Activated naive CD4-positive, alpha-beta T cell treated with Interleukin-2 at 50 U/mL for 16 hours (primary cell): ENCODE data around the gene ULK4.
"Not testable (repeated sequence)": the region's sequence is repeated elsewhere in the genome, so short reads cannot be mapped to it uniquely, and the experiment has no call there.

Experiments used
- DNase-seq: peaks from one replicate; pipeline ENCODE4 v3.0.0-alpha.2; 2020

ULK4 gene

DNA sequence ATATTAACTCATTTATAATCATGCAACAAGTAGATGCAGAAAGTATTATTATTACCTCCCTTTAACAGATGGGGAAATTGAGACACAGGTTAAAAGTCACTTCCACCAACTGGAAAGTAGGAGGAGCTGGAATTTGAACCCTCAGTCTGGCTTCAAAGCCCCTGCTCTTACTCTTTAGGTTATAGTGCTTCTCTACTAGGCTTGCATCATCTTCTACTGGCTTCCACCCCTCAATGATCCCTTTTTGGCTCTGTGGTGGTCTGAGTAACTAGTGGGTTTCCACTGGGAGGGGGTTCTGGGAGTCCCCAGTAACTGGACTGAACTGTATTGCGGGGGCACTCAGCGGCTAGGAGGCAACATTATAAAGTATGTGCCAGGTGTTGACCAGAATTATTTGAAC, 671.6 kb downstream of the ULK4 start:
- no peak for DNase-seq

DNA sequence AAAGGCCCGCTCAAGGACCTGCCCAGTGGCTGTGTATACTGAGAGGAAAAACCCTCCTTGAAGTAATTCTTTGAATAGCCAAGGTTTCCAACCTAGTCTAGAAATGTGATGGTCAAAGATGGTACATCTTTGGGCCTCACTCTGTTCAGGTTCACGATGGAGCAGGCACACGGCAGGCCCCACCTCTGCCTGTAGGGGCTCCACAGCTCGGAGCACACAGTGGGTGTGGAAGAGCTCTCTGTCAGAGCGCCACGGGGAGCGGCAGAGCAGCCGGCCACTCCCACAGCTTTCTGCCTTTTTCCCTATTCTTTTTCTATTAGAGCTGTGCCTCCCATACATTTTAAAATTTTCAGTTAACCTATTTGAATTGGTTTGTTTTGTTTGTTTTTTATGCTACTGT, 673.1 kb downstream of the ULK4 start:
- DNase-seq = no peak

DNA sequence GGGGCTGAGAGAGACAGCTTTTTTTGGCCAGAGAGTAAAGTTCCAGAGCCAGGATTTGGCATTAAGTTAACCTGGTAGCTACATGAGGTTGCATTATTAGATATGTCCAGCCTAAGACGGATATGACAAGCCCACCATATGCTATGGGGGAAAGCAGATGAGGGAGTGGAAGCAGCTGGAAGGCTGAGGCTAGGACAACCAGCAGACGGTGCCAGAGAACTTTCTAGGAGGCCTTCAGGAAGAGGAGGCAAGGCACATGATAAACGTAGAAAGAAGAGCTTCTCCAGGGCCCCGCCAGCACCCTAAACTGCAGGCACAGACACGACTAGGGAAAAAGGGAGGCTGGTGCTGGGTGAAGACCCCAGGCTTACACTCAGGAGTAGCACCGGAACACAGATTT, 675.6 kb downstream of the ULK4 start:
- DNase-seq = no peak

DNA sequence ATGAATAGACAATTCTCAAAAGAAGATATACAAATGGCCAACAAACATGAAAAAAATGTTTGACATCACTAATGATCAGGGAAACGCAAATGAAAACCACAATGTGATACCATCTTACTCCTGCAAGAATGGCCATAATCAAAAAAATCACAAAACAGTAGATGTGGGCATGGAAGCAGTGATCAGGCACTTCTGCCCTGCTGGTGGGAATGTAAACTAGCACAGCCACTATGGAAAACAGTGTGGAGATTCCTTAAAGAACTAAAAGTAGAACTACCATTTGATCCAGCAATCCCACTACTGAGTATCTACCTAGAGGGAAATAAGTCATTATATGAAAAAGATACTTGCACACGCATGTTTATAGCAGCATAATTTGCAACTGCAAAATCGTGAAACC, 677.0 kb downstream of the ULK4 start:
- DNase-seq = not testable (repeated sequence)

DNA sequence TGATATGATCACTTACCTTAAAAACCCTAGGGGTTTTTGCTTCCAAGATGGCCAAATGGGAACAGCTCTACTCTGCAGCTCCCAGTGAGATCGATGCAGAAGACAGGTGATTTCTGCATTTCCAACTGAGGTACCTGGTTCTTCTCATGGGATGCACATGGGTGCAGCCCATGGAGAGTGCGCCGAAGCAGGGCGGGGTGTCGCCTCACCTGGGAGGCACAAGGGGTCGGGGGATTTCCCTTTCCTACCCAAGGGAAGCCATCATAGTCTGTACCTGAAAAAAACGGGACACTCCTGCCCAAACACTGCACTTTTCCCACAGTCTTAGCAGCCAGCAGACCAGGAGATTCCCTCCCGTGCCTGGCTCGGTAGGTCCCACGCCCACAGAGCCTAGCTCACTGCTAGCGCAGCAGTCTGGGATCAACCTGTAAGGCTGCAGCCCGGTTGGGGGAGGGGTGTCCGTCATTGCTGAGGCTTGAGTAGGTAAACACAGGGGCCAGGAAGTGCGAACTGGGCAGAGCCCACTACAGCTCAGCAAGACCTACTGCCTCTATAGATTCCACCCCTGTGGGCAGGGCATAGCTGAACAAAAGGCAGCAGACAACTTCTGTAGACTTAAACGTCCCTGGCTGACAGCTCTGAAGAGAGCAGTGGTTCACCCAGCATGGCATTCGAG, 684.0 kb downstream of the ULK4 start:
- DNase-seq = no peak

DNA sequence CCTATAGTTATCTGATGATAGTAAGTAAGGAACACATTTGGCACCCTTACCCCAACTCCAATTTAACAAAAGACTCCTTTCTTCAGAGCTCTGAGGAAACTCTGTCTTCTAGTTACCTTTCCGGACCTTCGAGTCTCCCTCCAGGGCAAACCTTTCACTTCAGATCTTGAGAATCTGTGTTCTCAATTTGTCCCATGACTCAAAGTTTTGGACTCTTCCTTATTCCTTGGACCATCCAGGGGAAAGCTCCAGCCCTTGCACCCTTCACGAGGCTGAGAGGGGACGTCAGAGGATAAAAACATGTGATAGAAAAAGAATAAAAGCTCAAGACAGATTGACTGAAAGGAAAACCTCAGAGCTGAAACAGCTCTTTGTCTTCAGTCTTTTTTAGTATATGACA, 685.7 kb downstream of the ULK4 start:
- DNase-seq = no peak

DNA sequence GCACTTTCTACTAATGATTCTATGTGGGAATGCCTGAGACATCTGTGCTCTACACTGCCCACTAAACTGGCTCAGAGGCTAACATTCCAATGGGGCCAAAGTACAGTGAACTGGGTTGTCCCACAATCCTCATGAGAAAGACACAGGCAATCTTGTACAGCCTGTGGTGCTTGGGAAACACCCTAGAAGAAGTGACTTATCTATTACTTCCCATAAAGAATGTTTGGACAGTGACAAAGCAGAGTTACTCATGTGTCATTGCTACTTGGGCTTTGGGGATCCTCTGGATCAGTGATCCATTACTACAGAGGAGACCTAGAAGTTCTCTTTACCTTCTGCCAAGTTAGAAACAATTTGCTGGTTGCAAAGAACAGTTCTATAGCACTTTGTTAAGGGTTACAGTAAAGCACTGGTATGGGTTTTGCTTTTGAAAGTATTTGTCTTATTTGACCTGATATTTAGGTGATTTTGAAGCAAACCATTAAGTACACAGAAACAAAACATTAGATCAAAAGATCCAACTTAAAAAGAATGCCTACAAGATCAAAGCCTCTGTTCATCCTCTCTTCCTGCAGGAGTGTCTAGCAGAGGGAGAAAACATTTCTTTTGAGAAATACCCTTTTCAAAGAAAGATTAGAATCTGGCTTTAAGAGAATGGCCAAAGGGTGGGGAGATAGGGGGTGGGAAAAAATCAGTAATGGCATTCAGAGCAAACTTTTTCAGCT, 686.8 kb downstream of the ULK4 start:
- DNase-seq = no peak

DNA sequence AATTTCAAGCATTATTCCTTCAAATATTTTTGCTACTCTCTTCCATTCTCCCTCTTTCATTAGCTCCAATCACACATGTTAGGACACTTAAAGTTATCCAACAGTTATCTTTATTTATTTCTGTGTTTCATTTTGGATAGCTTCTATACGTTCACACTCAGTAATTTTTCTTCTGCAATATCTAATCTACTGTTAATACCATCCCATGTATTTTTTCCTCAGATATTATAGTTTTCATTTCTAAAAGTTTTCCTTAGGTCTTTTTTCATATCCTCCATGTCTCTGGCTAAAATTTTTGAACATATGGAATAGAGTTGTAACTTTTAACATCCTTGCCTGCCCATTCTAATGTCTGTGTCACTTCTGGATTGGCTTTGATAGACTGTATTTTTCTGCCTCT, 689.2 kb downstream of the ULK4 start:
- DNase-seq = no peak

DNA sequence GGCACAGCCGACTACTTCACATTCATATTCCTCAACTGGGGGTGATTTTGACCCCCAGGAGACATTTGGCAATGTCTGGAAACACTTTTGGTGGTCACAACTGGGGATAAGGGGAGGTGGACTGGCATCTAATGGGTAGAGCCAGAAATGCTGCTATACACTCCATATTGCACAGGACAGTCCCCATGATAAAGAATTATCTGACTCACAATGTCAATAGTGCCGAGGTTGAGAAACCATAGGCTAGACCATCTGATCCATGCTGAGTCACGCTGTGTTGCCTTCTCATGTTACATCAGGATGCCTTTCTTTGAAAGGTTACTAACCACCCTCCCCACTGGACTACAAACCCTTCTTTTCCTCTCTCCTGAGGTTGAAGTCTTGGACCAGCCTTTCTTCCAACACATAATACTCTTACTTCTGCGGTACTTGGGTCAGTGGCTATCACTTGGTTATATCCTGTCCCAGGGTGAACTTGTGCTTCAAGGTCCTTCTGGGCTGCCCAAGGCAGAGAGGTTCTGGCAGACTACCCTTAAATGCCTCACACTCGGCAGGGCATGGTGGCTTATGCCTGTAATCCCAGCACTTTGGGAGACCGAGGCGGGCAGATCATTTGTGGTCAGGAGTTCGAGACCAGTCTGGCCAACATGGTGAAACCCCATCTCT, 693.8 kb downstream of the ULK4 start:
- DNase-seq = no peak

DNA sequence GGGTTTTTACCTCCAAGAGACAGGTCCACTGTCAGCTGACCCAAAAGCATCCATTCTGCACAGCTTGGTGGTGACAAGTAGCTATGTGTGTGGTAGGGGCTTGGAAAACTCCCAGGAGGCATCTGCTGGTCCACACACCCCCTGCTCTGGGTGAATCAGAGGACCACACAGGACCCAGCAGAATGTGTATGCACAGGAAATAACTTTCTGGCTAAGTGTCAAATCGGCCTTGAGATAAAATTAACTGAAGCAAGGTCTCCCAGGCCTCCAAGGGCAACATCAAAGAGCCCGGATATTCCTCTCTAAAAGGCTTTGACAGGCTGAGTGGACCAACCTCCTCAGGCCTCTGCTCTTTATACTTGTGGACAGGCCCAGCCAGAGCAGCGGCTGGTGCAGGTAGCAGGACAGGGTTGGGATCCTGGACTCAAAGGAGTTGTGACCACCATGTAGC, 696.1 kb downstream of the ULK4 start:
- no peak for DNase-seq

DNA sequence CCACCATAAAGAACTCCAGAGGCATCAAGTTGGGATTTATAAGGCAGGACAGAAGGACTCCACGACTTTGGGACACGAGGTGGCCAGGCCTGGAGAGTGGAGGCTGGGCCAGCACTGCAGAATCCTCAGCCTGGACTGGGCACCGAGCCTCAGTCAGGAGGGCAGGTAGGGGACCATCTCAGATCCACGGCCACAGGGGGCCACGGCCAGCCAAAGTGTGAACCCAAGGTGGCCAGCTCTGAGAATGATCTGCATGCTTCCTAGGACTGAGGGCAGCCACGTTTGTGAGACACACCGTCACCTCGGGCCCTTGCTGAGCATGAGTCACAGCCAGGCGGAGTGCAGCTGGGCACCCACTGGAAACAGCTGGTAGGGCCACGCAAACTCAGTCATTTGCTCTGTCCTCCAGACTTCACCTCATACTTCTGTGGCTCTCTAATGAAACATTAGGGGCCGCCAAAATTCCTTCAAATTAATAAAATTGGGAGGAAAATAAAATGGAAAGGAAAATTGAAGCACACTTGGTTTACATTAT, 696.8 kb downstream of the ULK4 start:
- DNase-seq = no peak

DNA sequence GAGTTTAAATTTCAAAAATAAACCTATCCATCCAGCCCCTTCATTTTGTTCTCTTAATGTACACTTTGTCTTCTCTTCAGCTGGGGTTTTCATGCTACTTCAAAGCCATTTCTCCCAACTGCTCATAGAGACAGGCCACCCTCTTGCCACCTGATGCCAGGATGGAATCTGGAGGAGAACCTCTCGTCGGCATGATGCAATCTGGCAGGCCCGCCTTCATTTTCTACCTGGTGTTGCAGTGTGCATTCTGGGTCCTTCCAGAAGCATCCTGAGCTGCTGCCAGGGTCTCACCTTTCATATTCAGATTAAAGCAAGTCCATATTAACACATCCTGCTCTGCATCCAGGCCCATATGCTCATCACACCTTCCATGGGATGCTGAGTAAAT, 701.8 kb downstream of the ULK4 start:
- DNase-seq = no peak

DNA sequence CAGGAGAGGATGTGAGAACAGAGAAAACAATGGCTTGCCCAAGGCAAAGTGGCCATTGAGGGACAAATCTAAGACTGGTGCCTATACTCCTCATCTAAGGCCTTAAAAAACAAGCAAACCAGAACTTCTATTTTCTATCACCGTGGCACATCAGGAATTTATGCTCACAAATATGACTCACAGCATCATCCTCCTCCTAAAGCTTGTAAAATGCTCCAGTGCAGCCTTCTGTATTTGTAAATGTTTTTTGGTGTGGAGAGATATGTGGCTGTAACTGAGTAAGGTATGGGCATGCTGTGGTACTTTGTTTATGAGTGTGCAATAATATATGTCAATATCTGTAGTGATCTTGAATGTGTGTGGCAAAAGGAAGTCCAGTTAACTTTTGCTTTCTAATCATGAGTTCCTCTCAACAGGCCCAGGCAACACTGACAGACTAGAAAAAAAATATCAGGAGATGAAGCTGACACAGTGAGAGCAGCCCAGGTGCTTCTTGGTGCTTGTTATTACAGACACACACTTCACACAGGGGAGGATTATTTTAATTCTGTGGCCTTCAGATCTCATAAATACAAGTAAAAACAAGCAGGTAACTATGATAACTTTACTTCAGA, 702.3 kb downstream of the ULK4 start:
- DNase-seq = no peak

DNA sequence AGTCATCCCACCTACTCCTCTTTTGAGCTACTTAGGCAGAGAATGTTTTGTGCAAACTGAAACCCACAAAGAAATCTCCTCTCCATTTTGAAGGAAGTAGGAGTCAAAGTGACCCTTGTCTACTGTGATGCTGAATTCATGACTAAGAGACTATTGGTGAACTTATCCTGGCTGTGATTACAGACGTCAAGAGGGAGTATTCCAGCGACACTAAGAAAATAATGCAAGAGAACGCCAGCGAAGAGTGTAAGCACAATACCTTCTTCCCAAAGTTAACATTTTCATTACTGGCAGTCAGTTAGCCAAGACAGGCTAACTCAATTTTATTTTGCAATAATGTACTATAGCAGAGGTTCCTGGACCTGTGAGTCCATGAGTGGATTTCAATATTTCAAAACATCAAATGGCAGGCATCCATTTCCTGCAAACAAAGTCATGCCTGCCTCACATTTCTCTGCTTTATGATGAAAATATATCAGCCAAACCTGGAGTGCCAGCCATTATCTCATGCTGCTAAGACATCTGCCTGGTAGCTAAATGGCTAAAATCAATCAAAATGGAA, 703.6 kb downstream of the ULK4 start:
- DNase-seq = no peak

DNA sequence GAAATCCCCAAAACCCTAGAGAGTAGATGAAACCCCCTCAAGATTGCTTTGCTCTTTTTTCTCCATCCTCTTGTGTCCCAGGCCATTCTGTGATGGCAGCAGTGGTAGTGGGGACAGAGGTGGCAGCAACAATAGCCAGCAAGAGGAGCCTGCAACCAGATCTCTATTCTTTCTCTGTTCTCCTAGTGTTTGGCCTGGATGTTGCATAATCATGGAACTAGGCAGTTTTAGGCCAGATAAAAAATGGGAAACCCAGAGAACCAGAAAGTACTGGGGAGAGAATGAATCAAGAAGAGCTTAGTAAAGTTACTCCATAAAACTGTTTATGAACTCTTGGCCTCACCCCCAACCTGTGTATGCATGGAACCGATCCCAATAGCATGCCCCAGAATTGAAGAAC, 710.3 kb downstream of the ULK4 start:
- DNase-seq = no peak

DNA sequence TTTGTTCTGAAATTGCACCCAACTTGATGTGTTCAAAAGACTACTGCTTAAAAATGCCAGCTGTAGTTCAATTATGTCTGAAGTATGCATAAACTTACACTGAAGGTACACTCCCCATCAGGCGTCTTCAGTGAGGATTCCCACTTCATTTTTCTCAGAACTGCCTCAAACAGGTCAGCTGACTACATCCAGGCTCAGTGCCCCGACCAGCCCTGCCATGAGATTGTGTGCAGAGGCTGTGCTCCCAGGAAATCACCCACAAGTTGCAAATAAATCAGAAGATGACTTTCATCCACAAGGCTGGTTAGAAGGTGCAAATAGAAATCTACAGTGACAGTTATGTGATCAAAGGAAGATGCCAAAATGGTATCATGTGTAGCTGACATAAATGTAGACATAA, 711.1 kb downstream of the ULK4 start:
- DNase-seq = no peak

DNA sequence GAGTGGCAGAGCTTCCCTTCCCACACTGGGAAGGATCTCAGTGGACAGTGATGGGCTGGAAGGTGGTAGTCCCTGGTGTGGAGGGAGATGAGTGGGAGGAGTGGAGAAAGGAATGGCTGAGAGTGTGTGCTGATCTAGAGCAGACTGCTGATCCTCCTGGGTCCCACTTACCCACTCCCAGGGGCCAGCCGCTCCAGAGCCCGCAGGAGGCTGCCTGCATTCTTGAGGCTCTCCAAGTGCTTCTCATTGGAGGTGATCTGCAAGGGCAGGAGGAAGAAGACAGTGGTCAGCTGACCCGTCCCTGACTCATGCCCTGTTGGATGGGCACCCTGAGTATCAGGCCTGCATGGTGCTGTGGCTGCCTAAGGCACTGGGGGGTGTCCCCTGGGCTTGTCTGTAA, 712.6 kb downstream of the ULK4 start:
- DNase-seq = no peak

DNA sequence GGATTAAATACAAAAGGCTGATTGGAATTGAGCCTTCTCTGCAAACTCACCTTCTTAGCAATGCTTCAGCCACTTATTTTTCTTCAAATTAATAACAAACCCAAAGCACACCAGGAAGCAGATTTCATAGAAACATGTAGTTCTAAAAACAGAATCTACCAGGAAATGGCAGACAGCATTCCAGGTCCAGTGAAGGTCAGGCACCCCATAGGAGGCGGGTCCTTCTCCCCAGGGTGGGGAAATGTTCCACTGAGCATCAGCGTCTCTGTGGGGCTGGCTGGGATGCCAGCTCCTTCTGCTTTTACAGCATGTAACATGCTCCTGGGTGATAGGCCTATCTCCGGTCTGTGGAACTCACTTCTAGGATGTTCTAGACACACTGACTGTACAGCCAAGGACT, 713.4 kb downstream of the ULK4 start:
- no peak for DNase-seq

DNA sequence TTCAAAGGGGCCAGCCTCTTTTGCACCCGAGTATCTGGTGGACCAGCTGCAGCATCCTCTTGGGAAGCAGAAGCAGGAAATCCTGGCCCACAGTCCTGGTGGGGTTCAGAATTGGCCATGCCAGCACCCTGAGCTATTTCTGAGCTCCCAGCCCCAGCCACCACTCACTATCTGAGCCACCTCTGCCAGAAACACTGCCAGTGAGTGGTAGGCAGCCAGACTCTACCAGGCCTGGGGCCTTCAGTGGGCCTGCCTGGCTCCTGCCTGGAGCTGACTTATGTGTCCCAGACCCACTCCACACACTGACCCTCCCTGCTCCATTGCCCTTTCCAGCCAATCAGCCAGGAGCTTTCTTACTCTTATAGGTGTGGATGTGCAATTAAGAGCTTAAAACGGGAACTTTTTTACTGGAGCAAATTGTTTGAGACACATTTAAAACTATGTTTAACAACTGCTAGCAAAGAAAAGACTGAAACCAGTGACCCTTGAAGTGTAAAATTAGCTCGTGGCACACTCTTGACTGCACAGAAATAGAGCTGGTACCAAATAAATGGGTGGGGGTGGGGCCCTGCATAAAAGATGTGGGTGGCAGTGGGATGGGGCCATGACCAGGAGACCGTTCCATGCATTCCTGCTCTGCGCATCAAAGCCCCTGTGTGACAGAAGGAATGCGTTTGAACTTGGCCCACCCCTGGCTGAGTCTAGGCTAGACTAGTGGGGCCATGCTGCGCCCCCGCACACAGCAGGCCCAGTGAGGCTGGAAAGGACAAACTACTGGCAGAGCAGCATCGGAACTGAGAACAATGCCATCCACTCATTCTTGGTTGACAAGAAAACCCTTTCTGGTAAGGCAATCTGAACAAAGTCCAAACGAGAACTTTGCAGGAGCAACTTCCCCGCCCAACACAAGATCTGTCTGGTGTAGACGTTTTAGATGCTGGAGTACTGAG, 714.6 kb downstream of the ULK4 start:
- no peak for DNase-seq

DNA sequence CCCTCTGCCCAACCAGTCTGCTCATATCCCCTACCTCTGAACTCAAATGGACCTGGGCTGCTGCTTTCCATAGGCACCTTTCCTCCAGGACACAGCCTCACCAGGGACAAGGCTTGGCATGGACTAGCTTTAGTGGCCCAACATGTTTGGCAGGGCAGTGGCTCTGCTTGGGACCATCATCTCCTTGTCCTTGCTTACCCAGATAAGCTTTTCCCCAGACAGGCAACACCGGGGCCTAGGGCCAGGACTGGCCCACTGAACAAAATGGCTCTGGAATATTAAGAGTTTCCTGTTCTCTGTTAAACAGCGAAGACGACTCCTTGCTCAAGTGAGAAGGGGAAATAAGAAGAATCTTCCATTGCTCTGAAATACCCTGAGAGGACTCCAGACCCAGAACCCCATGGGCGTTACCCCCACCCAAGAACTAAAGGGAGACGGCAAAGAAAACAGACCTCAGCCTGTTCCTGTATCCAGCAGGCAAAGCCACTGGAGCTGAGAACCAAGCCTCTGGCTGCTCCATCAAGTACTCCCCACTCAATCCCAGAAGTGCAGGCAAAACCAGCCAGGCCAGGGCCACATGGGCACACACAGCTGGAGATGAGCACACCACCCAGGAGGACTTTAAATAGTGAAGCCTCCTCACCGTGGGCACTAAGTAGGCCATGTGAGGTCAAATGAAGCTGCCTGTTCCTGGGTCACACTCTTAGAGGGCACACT, 717.1 kb downstream of the ULK4 start:
- no peak for DNase-seq

DNA sequence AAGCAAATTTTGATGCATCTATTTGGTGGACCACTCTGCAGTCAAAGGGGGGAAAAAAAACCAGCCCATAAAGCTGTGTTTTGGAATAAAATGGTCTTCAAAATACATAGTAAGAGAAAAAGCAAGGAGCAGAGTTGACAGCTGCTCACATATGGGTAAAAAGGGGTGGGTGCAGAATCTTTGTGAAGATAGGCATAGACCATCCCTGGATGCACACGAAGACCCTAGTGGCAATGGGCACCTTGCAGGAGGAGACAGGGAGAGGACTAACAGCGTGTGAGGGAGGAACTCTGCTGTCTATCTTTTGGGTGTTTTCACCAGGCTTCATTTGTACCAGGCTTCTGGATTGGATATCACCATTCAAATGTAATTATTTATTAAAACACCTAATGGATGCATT, 718.7 kb downstream of the ULK4 start:
- DNase-seq = no peak
